GM18868 (cell line): ENCODE measurements around the gene RAC2.
A peak's percentile ranks its signal among the peaks of the same experiment; 100 is the strongest.
"Not testable (repeated sequence)": the region's sequence is repeated elsewhere in the genome, so short reads cannot be mapped to it uniquely, and the experiment has no call there.

ENCODE experiments used
- ATAC-seq: cut with Tn5 transposase; IDR thresholded peaks from one replicate; pipeline ENCODE4 v1.9.1; 2021; ENCODE audit warnings: mild to moderate bottlenecking, moderate library complexity; ENCODE audit not compliant: unreplicated experiment

The RAC2 gene

DNA sequence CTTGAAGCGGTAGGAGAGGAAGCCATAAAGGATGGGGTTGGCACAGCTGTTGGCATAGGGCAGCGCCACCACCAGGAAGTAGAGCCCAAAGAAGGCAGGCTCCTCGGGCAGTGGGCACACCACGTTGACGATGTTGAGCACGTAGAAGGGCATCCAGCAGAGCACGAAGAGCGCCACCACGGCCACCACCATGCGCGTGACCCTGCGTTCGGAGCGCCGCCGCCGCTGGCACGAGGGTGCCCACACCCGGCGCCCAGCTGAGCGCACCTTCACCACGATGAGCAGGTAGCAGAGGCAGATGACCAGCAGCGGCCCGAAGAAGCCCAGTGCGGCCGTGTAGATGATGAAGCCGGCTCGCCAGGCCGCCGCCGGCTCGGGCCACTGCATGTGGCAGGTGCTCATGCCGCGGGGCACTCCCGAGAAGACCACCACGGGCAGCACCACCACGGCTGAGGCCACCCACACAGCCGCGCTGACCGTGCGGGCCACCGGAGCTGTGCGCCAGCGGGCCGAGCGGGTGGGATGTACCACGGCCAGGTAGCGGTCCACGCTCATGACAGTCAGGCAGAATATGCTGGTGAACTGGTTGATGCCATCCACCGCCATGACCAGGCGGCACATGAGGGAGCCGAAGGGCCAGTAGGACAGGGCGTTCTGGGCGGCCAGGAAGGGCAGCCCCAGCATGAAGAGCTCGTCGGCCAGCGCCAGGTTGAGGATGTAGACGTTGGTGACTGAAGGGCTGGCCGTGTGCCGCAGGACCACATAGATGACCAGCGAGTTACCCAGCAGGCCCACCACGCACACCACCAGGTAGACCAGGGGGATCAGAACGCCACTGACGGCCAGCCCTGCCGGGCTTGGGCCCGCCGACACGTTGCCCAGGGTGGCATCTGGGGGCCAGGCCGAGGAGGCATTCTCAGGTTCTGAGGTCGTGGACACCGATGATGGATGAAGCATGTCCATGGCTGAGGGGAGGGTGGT, 36.9 kb downstream of the RAC2 start:
- ATAC-seq = no peak

GRCh38 chr22:37206118-37206840, 37.8 kb downstream of the RAC2 start:
- no peak for ATAC-seq

DNA sequence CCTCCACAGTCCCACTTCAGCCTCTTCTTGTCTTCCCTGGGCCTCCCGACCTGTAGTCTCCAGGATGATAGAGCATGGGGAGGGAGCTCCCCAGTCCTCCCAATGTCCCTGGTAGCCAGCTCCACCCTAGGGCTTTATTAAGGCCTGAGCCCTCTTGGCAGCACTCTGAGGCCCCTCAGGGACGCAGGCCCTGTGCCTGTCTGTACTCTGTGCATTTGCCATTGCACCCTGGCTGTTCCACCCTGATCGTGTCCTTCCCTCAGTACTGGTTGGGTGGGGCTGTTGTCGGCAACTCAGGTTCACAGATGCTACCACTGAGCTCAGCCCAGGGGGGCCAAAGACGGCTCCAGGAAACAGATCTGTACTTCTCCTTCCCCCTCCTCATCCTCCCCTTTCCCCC, 39.0 kb downstream of the RAC2 start:
- ATAC-seq = no peak

- ATAC-seq = no peak
These were observed 39.9 kb downstream of the RAC2 start for GRCh38 chr22:37204045-37204655.

GRCh38 chr22:37203354-37204044, 40.6 kb downstream of the RAC2 start:
- no peak for ATAC-seq

GRCh38 chr22:37202716-37203115, 41.4 kb downstream of the RAC2 start:
- no peak for ATAC-seq

DNA sequence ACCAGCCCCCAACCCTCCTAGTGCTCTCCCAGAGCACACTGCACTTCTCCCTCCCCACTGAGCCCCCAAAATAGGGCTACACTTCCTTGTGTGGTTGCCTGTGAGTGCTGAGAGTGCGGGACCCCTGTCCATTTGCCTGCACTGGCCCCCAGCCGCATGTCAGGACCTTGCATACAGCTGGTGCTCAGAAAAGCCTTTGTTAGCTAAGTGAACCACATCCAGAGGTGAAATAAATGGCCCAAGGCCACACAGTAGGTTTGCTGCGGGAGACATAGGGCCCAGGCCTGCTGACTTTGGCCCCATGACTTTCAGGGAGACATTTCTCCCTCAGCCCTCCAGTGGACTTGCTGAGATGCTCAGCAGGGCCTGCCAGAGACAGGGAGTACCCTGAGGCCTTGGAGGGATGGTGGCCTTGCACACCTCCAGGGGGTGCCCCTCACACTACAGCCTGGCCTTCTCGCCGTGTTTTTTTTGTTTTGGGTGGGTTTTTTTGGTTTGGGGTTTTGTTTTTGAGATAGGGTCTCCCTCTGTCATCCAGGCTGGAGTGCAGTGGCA, 42.0 kb downstream of the RAC2 start:
- no peak for ATAC-seq

- ATAC-seq = not testable (repeated sequence)
These were observed 42.6 kb downstream of the RAC2 start for GRCh38 chr22:37201443-37201820.

- no peak for ATAC-seq
These were observed 44.3 kb downstream of the RAC2 start for GRCh38 chr22:37199760-37200108.

- ATAC-seq = peak; percentile 90
These were observed 44.8 kb downstream of the RAC2 start for GRCh38 chr22:37199103-37199759.

GRCh38 chr22:37198258-37199102, 45.6 kb downstream of the RAC2 start:
- ATAC-seq = peak; percentile 34

- no peak for ATAC-seq
These were observed 46.4 kb downstream of the RAC2 start for GRCh38 chr22:37197451-37198257.

GRCh38 chr22:37196539-37197450, 47.3 kb downstream of the RAC2 start:
- no peak for ATAC-seq

DNA sequence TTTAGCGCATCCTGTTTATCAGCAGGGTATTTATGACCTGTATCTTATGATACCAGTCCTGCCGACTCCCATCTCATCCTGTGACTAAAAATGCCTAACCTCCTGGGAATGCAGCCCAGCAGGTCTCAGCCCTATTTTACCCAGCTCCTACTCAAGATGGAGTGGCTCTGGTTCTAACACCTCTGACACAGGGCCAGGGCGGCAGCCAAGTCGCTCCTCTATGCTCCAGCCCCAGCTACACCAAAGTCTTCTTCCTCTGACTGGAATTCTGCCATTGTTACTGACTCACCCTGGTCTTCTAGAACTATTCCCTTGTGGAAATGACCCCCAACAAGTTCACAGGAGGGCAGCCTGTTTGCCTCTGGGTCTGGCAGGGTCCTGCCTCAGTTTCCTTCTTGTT, 48.1 kb downstream of the RAC2 start:
- no peak for ATAC-seq

- no peak for ATAC-seq
These were observed 49.3 kb downstream of the RAC2 start for GRCh38 chr22:37194750-37195149.

DNA sequence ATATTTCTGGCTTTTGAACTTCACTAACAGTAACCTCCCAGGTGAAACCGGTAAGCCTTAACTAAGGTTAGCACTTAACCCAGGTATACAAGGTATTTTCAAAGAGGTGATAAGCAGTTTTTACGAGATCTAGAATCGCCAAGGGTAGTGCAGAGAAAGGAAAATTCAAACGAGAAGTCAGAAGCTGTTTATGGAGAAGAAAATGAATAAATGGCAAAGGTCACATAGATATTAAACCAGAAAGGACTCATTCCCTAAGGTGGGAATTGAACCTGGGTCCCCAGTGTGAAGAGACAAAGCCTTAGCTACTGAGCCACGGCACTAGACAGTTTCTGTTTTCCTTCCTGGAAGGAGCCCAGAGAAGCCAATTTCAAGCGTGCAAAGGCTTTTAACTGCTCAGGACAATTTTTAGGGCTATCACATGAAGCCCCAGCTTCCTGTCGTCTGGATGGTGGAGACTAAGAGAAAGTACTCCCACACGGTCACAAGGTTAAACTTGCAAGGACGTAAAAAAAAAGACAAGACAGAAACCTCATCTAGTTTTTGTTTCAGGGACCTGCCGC, 50.4 kb downstream of the RAC2 start:
- ATAC-seq = no peak

DNA sequence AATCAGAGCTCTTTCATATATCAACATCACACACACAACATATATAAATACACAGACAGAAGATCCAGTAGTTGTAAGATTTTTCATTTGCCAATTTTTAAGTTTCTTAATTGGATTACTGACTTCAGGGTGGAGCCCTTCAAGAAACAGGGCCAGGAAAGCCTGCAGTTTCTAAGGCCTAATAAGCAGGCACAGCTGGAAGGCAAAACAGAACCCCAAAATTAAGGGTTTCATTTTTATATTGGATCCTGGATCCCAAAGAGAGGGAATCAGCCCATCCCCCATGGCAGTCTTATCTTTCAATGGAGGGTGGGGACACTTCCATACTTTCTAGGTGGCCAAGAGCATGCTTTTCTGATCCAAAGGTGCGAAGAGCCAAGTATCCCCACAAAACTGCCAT, 51.3 kb downstream of the RAC2 start:
- no peak for ATAC-seq
